ENCODE measurements around the gene RALBP1.

DNA sequence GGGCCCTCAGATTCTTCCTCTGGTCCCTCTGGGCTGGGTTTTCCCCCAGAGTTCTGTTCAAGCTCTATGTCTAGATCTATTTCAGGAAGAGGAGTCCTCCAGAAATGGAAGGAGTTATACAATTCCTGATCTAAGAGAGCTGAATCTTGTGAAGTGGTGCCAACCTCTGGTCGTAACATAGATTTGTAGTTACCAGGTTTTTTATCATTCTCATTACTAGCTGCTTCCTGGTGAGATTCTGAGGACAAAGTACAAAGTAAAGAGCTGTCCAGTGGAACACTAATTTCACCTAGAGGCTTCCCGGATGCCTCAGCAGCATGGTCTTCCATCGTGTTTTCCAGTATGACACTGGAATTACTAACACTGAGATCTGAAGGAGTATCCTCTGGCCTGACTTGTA is 94.9 kb downstream of the RALBP1 start:
- TF ChIP-seq, protein P1, sequence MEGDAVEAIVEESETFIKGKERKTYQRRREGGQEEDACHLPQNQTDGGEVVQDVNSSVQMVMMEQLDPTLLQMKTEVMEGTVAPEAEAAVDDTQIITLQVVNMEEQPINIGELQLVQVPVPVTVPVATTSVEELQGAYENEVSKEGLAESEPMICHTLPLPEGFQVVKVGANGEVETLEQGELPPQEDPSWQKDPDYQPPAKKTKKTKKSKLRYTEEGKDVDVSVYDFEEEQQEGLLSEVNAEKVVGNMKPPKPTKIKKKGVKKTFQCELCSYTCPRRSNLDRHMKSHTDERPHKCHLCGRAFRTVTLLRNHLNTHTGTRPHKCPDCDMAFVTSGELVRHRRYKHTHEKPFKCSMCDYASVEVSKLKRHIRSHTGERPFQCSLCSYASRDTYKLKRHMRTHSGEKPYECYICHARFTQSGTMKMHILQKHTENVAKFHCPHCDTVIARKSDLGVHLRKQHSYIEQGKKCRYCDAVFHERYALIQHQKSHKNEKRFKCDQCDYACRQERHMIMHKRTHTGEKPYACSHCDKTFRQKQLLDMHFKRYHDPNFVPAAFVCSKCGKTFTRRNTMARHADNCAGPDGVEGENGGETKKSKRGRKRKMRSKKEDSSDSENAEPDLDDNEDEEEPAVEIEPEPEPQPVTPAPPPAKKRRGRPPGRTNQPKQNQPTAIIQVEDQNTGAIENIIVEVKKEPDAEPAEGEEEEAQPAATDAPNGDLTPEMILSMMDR (IDR thresholded peaks at IDR 0.05) = no peak
- no peak for TF ChIP-seq POLR2A (IDR thresholded peaks at IDR 0.05; ENCODE audit: low read depth)

All from esophagus muscularis mucosa (tissue), 3 donors.